Stimulated activated CD4-positive, alpha-beta T cell treated with anti-CD3 and anti-CD28 coated beads, TNF-alpha, amount 100 ng/mL, for 24 hours (primary cell): ENCODE measurements around the gene TTC23.

ENCODE experiments used
- DNase-seq, 3 experiments: peaks; one replicate each; pipeline ENCODE4 v3.0.0-alpha.2; 2020; ENCODE audit warnings: low read depth in 3 of 3

Gene TTC23

GRCh38 chr15:99137877-99138276 is 111.5 kb downstream of the TTC23 start:
- no peak for DNase-seq

- no peak for DNase-seq
Observed at GRCh38 chr15:99137111-99137546, 112.3 kb downstream of the TTC23 start.

GRCh38 chr15:99135194-99135593 is 114.2 kb downstream of the TTC23 start:
- DNase-seq, result no peak

GRCh38 chr15:99134317-99134821 is 115.0 kb downstream of the TTC23 start:
- no peak for DNase-seq

- no peak for DNase-seq
Observed at GRCh38 chr15:99132634-99133287, 116.6 kb downstream of the TTC23 start.

GRCh38 chr15:99132122-99132521 is 117.3 kb downstream of the TTC23 start:
- no peak for DNase-seq

- DNase-seq, result no peak
Observed at GRCh38 chr15:99131441-99132023, 117.8 kb downstream of the TTC23 start.

- DNase-seq, result no peak
Observed at GRCh38 chr15:99130765-99131440, 118.5 kb downstream of the TTC23 start.

GRCh38 chr15:99130314-99130713 is 119.1 kb downstream of the TTC23 start:
- DNase-seq, result no peak

GRCh38 chr15:99129644-99130043 is 119.7 kb downstream of the TTC23 start:
- no peak for DNase-seq

GRCh38 chr15:99128411-99128810 is 121.0 kb downstream of the TTC23 start:
- DNase-seq, result no peak

- no peak for DNase-seq
Observed at GRCh38 chr15:99127773-99128172, 121.6 kb downstream of the TTC23 start.

GRCh38 chr15:99126930-99127329 is 122.5 kb downstream of the TTC23 start:
- DNase-seq, result no peak

- DNase-seq, result no peak
Observed at GRCh38 chr15:99126131-99126588, 123.2 kb downstream of the TTC23 start.

- DNase-seq, result no peak
Observed at GRCh38 chr15:99125061-99125891, 124.1 kb downstream of the TTC23 start.

GRCh38 chr15:99124641-99125040 is 124.7 kb downstream of the TTC23 start:
- no peak for DNase-seq

GRCh38 chr15:99123713-99124451 is 125.5 kb downstream of the TTC23 start:
- no peak for DNase-seq

GRCh38 chr15:99122831-99123712 is 126.3 kb downstream of the TTC23 start:
- no peak for DNase-seq

GRCh38 chr15:99121691-99122410 is 127.5 kb downstream of the TTC23 start:
- DNase-seq, result no peak

GRCh38 chr15:99121207-99121606 is 128.2 kb downstream of the TTC23 start:
- no peak for DNase-seq
